Kidney (tissue), 14 donors: Measurements from ENCODE around the gene SLC15A1. TPM values are rescaled to one million over a fixed set of nuclear protein-coding genes. Genes with fewer than 3 reads are reported as not detected.

Source experiments
- DNase-seq, 5 donors: peaks; one replicate each; pipeline ENCODE4 v3.0.0-alpha.2; 2013 to 2020
- FAIRE-seq: peaks from 2 replicates; lab custom pipeline; 2012; peaks lifted over from hg19 to GRCh38; lab: Jason Lieb, UNC
- H3K27ac ChIP-seq, 2 donors: one replicate each; pipeline ENCODE4 v1.7.0; 2013; ENCODE audit warnings: low read depth in 2 of 2, low read length in 2 of 2, inconsistent platforms in 1 of 2
- H3K27me3 ChIP-seq: one replicate; pipeline ENCODE4 v1.7.1; 2013; ENCODE audit warnings: low read length, inconsistent platforms; ENCODE audit not compliant: control insufficient read depth, insufficient read depth
- H3K36me3 ChIP-seq, 3 donors: one replicate each; pipeline versions ENCODE4 v1.7.0 to v1.7.1; 2013; ENCODE audit warnings: low read length in 3 of 3, control low read depth in 1 of 3, inconsistent platforms in 1 of 3; ENCODE audit not compliant: insufficient read depth in 3 of 3, control insufficient read depth in 2 of 3
- H3K4me1 ChIP-seq, 3 donors: one replicate each; pipeline versions ENCODE4 v1.7.0 to v1.7.1; 2013; ENCODE audit warnings: low read length in 3 of 3, inconsistent platforms in 1 of 3, low read depth in 1 of 3; ENCODE audit not compliant: control insufficient read depth in 2 of 3, insufficient read depth in 2 of 3
- H3K4me3 ChIP-seq, 3 donors: one replicate each; pipeline versions ENCODE4 v1.7.0 to v1.8.1; 2013; ENCODE audit warnings: low read length in 3 of 3, control low read depth in 1 of 3, inconsistent platforms in 1 of 3
- H3K9ac ChIP-seq, 3 donors: one replicate each; pipeline versions ENCODE4 v1.7.0 to v1.7.1; 2013; ENCODE audit warnings: low read length in 3 of 3, control low read depth in 1 of 3, inconsistent platforms in 1 of 3
- H3K9me3 ChIP-seq, 3 donors: one replicate each; pipeline versions ENCODE4 v1.7.0 to v1.7.1; 2013; ENCODE audit warnings: low read length in 3 of 3, control low read depth in 1 of 3, inconsistent platforms in 1 of 3; ENCODE audit not compliant: control insufficient read depth in 2 of 3, insufficient read depth in 1 of 3
- CTCF ChIP-seq: IDR thresholded peaks from 3 replicates; pipeline ENCODE4 v1.5.1; 2012; ENCODE audit warnings: mild to moderate bottlenecking, moderate library complexity, borderline replicate concordance; ENCODE audit not compliant: insufficient read depth; ENCODE audit errors: extremely low read depth
- intact Hi-C: fragments of 100-400 bp; cut with DNase I; formaldehyde crosslinking; loops from one replicate; pipeline ENCODE4 v1.11.1; 2022
- polyA plus RNA-seq: library from polyadenylated mRNA; stranded (reverse); fragments of 350-450 nt; fragmentation: Illumina TruSeq; extraction: RNeasy Lipid Tissue Mini Kit (QIAGEN cat#74804); gene quantifications from one replicate; pipeline ENCODE4 v1.2.3, GENCODE V29; 2014; ENCODE audit warnings: low read depth, low replicate concordance; ENCODE audit not compliant: insufficient read depth
- total RNA-seq: library from RNA; stranded (reverse); fragmentation: NEBNext Ultra II Directional; extraction: Animal tissue kit (Norgen Biotek cat#: 25700); gene quantifications from one replicate; pipeline ENCODE4 v1.2.1, GENCODE V29; 2021
- donor health status: control.
- donor health status: control.
- donor health status: control.
- donor health status: control.
- donor health status: control.
- donor health status: DM: yes; HTN: yes; CAD: no.
- donor health status: Normal renal cell carcinoma (clear cell type).

Gene SLC15A1
- total and polyA plus RNA-seq, 2 donors from 2014 or later, result 5.6 to 10.2 TPM

GRCh38 chr13:98719527-98720250 lies 32.8 kb downstream of the SLC15A1 start:
- no peak overlapping the region for H3K9ac ChIP-seq
- intact Hi-C loops, result no loop called here

GRCh38 chr13:98717891-98718290 lies 34.6 kb downstream of the SLC15A1 start:
- H3K4me1 ChIP-seq, result no peaks in the 10 kb centered on the region
- DNase-seq, result no peak
- intact Hi-C loops, result no loop called here
- no peaks in the 10 kb centered on the region for H3K27me3 ChIP-seq
- no peak overlapping the region for H3K4me3 ChIP-seq
- no peak overlapping the region for H3K9ac ChIP-seq
- no peak for FAIRE-seq
- no peak overlapping the region for H3K27ac ChIP-seq
- H3K36me3 ChIP-seq, result no peaks in the 10 kb centered on the region
- TF ChIP-seq CTCF, result no peak
- no peaks in the 10 kb centered on the region for H3K9me3 ChIP-seq

More at GRCh38 chr13:98719527-98720250, 32.8 kb downstream of the SLC15A1 start:
- H3K36me3 ChIP-seq, result no peaks in the 10 kb centered on the region
- no peak overlapping the region for H3K4me3 ChIP-seq
- no peaks in the 10 kb centered on the region for H3K4me1 ChIP-seq
- H3K27ac ChIP-seq, result no peak overlapping the region
- no peaks in the 10 kb centered on the region for H3K9me3 ChIP-seq
- TF ChIP-seq CTCF, result no peak
- H3K27me3 ChIP-seq, result no peaks in the 10 kb centered on the region
- FAIRE-seq (no peak), DNase-seq (no peak)

- DNase-seq, result no peak
- Histone ChIP-seq H3K27ac (no peak overlapping the region), H3K4me3 (no peak overlapping the region), H3K4me1 (no peaks in the 10 kb centered on the region), H3K9ac (no peak overlapping the region), H3K27me3 (no peaks in the 10 kb centered on the region), H3K9me3 (no peaks in the 10 kb centered on the region), H3K36me3 (no peaks in the 10 kb centered on the region)
- intact Hi-C loops, result no loop called here
- FAIRE-seq, result no peak
- TF ChIP-seq CTCF, result no peak
Observed at GRCh38 chr13:98717256-98717655, 35.2 kb downstream of the SLC15A1 start.
